Measurements from ENCODE around the gene CCDC68. TPM values are rescaled to one million over a fixed set of nuclear protein-coding genes. Genes with fewer than 3 reads are reported as not detected.
"Not testable (repeated sequence)": the region's sequence is repeated elsewhere in the genome, so short reads cannot be mapped to it uniquely, and the experiment has no call there.

CCDC68 gene, protein sequence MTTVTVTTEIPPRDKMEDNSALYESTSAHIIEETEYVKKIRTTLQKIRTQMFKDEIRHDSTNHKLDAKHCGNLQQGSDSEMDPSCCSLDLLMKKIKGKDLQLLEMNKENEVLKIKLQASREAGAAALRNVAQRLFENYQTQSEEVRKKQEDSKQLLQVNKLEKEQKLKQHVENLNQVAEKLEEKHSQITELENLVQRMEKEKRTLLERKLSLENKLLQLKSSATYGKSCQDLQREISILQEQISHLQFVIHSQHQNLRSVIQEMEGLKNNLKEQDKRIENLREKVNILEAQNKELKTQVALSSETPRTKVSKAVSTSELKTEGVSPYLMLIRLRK
- 1.1 and 1.6 TPM in 2 replicates for total RNA-seq

DNA sequence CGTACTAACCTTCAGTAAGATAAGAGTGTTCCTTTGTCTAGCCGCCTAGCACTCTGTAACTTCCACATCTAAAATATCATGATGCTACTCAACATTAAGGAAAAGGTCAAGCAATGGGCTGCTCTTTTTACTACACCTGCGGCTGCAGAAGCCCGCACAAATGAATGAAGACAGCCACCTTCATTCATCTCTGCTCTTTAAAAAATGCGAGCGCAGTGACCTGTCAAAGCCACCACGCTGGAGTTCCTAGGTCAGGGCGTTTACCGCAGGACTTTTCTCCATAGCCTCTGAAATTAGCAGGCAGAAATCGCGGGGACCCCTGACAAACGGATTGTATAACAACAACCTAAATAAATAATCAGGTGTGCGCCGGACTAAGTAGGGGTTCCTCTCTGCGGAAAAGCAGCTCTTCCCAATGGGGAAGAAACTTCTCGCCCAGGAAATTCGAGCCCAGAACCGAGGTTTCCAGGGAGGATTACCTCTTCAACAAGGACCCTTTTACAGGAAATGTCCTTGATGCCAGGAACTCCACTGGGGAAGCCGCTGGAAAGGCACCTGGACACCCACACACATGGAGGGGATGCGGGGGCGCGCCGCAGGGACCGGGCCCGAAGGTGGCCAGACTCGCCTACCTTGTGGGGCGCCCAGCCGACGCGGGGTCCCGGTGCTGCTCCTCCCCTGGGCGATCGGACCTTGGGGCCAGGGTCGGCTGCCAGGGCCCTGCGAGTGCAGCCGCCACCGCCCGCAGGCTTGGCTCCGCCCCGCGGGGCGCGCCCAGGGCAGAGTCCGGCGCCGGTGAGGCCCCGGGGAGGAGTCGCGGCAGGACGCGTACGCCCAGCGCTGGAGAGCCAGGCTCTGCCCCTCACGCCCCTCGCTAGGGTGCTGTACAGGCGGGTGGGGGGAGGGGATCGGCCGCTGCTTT, at the start of gene CCDC68:
Gene CCDC68 (minus strand): TSS at position 758 of the 922 bp plus-strand sequence. CDS start 16,670 bp downstream, outside the sequence.
- no peak for DNase-seq (ENCODE audit: low read depth, low spot score)

DNA sequence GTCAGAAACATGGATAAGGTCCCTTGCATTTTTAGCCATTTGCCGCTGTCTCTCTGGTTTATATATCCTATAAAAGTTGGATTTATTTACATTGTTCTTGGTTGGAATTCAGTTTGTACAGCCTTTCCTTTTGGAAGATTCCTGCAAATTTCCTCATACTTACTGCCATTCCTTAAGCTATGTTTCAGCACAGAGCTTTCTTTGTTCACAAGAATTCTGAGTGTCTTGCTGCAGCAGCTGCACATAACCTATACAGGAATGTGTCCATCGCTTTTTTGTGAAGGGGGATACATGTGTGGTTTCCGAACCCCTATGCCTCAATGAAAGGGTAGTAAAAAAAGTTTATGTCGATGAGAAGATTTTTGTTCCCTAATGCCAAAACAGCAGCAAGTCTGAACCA, 48.3 kb upstream of the CCDC68 start:
- DNase-seq (ENCODE audit: low read depth, low spot score), result no peak

DNA sequence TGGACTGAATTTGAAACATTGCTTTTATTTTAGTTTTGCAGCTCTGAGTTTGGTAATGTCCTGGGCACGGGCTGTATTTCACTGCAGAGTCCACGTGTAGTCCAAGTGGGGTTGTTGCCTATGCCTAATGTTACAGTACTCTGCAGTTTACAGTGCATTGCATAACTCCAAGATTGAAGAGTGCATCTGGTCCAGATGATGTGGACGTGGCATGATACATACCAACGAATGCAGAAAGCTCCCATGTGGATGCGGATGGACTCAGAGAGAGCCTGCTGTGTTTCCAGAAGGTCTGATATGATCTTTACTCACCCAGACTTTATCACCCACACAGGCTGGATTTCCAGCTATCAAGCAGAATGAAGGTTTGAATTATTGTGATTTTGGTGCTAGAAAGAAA, 44.4 kb upstream of the CCDC68 start:
- no peak for DNase-seq (ENCODE audit: low read depth, low spot score)

DNA sequence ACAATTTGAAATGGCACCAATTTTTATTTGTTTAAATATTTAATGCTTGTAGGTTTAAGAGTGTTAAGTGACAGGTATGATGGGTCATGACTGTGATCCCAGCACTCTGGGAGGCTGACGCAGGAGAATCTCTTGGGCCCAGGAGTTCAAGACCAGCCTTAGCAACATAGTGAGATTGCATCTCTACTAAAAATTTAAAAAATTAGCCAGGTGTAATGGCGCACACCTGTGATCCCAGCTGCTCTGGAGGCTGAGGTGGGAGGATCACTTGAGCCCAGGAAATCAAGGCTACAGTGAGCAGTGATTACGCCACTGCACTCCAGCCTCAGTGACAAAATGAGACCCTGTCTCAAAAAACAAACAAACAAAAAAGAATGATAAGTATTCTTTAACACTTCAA, 43.0 kb upstream of the CCDC68 start:
- DNase-seq (ENCODE audit: low read depth, low spot score), result no peak

DNA sequence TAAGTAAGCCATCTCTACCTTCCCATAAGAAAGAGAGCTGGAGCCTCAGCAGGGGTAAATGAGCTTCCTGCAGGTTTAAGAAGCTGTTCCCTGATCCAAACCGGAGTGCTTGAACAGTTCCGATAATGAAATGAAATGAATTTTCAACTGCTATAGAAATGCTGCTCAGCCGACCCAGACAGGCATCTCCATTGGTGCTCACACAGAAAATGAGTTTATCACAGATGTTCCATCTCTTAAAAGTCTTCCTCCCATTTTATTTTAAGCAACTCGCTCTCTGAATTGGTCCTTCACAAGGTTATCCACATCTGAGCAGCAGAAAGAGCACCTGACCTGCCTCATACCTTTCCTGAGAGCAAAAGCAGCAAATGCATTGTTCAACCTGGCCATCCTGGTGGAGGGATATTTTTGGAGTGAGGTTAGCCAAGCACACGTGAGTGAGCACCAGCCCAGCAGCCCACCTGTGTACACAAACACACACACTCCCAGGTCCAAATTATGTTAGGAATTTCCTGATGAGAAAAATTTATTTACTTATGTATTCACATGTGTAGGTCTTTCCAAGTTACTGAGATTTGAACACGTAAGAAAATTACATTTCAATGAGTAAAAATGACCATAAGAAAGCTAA, 42.2 kb upstream of the CCDC68 start:
- no peak for DNase-seq (ENCODE audit: low read depth, low spot score)

DNA sequence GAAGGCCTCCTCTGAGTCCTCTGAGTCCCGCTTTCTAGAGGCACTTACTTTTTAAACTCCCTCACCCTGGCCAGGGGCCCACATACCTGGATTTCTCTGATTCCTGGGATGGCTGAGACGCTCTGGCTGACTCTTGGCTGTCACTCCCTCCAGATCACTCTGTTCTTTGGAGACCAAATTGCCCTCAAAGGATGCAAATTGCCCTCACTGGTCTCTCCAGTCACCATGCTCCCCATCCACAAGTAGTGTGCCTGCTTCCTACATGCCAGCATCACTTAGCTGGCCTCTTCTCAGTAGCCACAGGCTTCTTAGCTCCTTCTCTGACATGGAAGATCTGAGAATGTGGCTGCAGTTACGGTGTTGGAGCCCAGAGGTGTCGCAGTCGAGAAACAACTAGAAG, 41.3 kb upstream of the CCDC68 start:
- no peak for DNase-seq (ENCODE audit: low read depth, low spot score)

DNA sequence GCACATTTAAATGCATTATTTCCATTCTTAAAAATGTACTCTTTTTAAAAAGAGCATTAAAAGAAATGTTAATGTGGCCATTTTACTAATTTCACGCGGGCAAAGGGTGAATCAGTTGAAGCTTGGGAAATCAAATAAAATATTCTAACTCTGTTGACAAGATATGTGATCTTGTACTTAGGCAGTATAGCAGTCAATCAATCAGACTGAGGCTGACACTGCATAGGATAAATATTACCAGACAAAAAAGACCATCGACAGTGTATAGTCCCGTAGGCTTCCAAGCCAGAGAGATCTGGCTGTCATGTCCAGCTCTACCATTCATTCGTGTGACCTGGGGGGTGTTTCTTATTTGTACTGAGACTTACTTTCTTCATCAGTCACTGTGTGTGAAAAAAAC, 39.8 kb upstream of the CCDC68 start:
- DNase-seq (ENCODE audit: low read depth, low spot score), result no peak

DNA sequence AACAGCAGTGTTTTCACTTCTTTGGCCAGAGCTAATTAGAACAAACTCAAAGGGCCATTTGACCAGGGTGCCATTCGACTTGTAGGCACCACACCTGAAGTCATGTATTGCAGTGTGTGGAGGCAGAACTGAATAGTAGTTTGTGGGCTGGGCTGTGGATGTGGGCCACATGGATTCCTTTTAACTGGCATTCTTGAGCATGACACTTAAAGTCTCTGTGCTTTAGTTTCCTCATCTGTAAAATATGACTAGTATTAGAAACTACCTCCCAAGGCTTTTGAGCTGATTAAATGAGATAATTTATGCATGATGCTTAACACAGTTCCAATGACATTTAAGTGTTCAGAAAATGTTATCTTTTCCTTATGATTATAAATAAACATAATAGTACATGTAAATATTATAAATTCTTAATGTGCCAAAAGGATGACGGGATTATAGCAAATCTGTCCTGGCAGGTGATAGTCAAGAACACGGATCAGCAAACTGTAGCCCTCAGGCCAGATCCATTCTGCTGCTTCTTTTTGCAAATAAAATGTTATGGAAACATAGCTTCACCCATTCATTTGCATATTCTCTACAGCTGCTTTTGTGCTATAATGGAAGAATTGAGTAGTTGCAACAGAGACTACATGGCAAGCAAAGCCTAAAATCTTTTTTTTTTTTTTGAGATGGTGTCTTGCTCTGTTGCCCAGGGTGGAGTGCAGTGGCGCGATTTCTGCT, 36.3 kb upstream of the CCDC68 start:
- DNase-seq (ENCODE audit: low read depth, low spot score), result no peak

DNA sequence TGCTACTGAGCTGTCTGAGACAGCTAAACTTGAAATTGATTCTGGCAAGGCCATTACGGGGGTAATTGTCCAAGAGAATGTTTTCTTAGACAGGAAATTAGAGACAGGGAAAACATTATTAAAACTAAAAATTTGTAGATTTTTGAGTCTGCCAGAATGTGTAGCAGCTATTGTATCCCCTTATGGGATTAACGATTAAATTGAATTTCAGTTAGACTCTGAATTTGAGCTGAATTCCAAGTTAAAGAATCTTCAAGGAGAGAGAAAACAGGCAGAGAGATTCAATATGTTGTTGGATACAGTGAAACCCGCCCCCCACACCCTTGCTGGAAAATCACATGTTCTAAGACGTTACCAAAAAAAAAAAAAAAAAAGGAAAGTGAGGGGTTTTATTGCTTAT, 32.7 kb upstream of the CCDC68 start:
- no peak for DNase-seq (ENCODE audit: low read depth, low spot score)

DNA sequence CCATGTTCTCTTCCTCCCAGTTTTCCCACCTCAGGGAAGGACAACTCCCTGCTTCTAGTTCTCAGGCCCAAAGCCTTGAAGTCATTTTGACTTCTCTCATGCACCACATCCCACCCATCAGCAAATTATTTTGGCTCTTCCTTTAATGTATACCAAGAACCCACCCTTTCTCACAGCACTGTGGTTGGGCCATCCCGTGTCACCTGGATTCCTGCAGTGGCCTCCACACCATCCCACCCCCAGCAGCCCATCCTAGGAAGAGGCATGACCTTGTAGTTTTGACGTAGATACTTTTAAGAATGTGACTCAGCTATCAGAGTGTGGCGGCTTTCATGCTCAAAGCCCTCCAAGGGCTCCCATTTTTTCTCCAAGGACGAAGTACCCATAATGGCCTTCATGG, 25.6 kb upstream of the CCDC68 start:
- DNase-seq (ENCODE audit: low read depth, low spot score), result no peak

DNA sequence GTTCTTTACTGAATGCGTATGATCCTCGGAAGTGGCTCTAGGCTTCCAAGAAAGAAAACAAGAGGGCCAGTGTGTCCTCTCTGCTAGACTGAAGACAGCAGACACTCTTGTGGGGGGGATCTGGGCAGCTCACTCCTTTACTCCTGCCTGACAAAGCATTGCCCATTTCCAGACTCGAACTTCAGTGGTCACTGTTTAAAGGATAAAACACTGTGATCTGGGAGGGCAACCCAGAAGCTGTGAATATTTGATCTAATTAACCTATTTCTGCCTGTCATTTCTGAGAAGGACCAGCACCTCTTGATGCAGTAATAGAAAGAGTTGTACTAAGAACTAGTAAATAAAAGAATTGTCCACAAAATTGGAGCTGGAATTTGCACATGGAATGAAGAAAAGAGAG, 24.5 kb upstream of the CCDC68 start:
- no peak for DNase-seq (ENCODE audit: low read depth, low spot score)

DNA sequence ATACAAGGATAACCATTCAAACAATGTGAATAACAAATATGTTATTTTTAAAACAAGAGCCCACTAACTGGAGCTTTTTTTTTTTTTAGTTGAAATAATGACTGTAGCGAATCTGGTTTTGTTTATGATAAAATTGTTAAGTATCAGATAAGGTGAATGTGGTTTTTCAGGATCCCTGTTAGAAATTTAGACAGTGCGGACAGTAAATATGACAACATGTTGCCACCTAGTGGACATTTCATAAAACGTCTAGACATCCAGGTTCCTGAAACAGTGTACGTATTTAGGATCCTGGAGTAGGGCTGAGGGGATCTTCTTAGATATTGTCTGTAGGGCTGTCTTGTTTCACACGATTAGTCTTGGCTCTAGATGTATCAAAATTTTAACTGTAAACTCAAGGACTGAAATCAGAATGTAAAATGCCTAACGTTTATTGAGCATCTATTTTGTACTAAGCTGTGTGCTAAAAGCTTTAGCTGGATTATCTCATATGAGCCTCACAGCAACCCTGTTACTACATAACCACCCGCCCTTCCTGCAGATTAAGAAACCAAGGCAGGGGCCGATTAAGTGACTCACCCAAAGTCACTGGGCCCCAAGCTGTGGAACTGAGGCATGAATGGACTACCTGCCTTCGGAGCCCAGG, 23.9 kb upstream of the CCDC68 start:
- peak; percentile 15 for DNase-seq (ENCODE audit: low read depth, low spot score)

DNA sequence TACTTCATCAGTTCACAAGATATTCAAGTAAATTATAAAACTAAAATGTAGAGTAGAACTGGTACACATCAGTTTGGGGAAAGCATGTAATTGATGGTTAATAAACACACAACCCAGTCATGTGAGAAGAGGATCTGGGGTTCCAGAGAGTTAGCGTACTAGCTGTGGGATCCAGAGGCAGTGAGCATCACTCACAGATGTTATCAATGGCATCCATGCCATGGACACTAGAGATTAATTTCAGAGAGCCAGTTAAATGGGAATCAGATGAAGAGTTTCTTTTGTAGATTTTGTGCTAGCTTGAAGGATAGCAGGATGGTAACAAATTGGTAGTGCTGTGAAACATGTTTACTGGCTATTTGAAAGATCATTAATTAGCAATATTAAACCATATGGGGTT, 21.8 kb upstream of the CCDC68 start:
- no peak for DNase-seq (ENCODE audit: low read depth, low spot score)

DNA sequence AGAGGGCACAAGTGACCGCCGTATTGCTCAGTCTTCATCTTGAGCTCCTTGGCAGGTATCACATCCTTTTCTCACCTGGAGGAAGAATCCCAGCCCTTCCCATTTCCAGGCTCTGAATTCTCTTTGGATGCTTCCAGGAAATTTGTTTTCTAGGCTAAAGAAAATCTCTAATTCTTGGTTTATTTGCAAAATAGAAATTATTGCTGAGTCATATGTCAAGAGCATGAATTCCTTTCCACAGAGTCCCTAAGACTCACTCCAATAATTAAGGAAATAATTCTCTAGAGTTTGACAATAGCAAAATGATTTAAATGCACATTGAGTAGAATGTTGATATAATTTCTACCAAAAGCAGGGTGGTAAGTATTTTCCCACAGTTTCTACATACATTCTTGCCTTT, 16.3 kb upstream of the CCDC68 start:
- DNase-seq (ENCODE audit: low read depth, low spot score), result no peak

DNA sequence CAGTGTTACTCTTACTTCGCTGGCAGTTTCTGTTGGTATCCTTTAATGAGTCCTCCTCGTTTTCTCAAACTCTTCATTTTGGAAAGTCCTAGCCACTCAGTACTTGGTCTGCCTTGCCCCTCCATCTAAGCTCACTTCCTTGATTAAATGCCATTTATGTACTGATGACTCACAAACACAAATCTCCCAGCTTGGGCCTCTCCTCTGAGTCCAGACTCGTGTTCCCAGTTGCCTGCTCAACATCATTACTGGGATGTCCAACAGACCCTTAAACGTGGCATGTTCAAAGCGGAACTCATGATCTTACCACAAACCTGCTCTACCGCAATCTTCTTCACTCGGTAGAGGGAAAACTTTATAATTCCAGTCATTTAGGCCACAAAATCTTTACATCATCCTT, 13.8 kb upstream of the CCDC68 start:
- no peak for DNase-seq (ENCODE audit: low read depth, low spot score)

DNA sequence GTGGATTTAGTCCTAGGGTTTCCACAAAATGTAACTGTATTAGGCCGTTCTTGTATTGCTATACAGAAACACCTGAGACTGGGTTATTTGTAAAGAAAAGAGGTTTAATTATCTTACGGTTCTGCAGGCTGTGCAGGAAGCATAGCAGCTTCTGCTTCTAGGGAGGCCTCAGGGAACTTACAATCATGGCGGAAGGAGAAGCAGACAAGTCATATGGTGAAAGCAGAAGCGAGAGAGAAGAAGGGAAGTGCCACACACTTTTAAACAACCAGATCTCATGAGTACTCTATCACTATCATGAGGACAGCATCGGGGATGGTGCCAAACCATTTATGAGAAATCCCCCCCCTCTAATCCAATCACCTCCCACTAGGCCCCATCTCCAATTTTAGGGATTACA, 9.5 kb upstream of the CCDC68 start:
- no peak for DNase-seq (ENCODE audit: low read depth, low spot score)

DNA sequence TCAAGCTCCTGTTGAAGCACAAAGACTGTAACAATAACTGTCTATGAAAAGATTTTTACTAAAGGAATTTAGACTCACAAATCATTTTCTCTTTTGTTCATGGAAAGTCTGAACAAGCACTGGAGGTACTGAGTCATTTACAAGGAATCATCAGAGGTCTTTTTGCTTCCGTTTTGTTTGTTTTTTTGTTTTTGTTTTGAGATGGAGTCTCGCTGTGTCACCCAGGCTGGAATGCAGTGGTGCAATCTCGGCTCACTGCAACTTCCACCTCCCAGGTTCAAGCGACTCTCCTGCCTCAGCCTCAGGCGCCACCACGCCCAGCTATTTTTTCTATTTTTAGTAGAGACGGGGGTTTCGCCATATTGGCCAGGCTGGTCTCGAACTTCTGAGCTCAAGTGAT, 9.0 kb upstream of the CCDC68 start:
- DNase-seq (ENCODE audit: low read depth, low spot score), result not testable (repeated sequence)

DNA sequence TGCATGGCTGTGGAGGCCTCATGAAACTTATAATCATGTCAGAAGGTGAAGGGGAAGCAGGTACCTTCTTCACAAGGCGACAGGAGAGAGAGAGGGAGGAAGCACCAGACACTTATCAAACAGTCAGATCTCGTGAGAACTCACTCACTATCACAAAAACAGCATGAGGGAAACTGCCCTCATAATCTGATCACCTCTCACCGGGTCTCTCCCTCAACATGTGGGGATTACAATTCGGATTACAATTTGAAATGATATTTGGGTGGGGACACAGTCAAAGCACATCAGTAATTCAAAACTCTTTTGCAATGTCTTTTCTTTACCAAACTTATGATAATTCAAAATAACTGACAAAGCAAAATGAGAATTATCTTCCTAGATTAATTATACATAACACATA, 8.5 kb upstream of the CCDC68 start:
- DNase-seq (ENCODE audit: low read depth, low spot score), result no peak

DNA sequence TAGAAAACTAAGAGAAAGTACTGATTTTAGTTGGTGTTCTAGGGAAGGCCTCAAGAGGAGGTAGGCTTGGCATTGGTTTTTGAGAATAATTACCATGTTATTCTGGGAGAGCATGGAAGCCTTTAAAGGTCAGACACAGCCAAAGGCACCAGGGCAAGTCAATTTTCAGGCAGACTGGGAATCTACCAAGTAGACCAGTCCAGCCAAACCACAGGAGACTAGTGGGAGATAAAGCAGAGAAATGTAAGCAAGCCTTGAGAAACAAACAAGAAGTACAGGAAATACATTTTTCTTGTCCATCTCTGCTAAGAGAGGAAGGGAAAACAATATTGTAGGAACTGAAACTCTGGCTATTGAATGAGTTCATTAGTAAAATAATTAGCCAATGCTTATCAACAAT, 5.5 kb upstream of the CCDC68 start:
- DNase-seq (ENCODE audit: low read depth, low spot score), result no peak

DNA sequence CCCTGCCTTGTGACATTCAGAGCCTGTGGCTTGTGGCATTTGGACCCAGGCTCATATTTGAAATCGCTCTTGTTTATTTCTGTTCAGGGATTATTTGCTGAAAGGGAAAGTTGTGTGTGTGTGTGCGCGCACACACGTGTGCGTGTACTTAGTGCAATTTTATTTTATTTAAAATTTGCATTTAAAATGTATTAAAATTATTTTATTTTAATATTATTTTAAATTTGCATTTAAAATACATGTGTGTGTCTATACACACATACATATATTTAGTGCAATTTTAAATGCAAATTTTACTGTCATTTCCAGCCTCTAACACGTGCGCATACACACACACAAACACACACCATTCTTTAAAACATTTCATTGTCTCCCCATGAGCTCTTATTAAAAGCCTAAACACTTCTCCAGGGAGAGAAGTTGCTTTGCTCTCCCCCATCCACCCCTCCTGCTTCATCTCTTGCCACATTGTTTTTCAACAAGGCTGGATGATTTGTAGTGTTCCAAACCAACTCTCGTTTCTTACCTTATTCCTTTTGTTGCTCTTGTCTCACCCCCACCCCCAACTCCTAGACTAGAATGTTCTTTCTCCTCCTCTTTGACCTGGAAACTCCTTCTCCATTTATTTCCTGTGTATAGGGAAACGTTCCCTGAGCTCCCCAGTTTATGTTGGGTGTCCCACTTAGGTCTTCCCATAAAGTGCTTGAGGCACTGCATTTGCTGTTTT, 3.8 kb upstream of the CCDC68 start:
- DNase-seq (ENCODE audit: low read depth, low spot score), result no peak
